ENCODE data around the gene CREB5. TPM values are rescaled to one million over a fixed set of nuclear protein-coding genes. Genes with fewer than 3 reads are reported as not detected.

Gene CREB5
- total and polyA plus RNA-seq, 2 experiments from 2014 or later = 2.4 to 4.4 TPM

- no peak for TF ChIP-seq ZNF462 (CRISPR knock-in tag; IDR thresholded peaks at IDR 0.05)
- TF ChIP-seq EZH2 (IDR thresholded peaks at IDR 0.05; ENCODE audit: low read depth, unreplicated experiment) = no peak
- no peak for TF ChIP-seq CREB1 (CRISPR knock-in tag; IDR thresholded peaks at IDR 0.05; ENCODE audit: low read depth)
- TF ChIP-seq ZNF114 (CRISPR knock-in tag; IDR thresholded peaks at IDR 0.05) = no peak
Observed at GRCh38 chr7:28505867-28506266, 93.5 kb downstream of the CREB5 start (continued).

DNA sequence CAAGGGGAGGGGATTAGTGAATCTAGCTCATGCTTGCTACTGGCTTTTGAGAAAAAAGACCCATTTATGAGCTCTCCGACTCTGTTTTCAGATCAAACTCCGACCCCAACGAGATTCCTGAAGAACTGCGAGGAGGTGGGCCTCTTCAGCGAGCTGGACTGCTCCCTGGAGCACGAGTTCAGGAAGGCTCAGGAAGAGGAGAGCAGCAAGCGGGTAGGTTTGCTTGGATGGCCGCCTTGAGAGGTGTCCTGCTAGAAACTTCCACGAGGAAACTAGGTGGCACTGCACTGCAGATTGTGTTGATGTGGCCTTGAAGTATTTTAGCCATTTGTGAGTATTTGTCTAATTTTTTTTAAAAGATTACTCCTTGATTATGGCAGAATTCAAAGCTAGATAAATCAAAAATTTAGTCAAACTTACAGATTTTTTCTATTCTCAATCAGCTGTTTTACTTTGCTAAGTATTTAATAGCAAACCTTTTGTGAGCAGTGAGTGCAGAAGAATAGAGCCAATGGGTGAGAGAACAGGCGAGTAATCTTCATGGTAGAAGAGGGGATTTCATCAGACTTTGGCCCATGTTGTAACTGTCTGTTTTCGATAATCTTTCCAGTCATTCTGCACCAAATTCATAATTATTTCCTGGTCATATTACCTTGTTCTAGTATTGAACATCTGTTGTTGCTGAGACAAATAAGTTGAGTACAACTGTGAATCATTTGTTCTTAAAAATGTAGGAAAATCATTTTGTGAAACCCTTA is 95.4 kb downstream of the CREB5 start:
- no peak overlapping the region for H3K4me3 ChIP-seq
- no peaks in the 10 kb centered on the region for H3K79me2 ChIP-seq (replicated peaks; ENCODE audit: insufficient read depth)
- H3K27ac Mint-ChIP-seq = no peak overlapping the region
- no peak overlapping the region for H3K4me2 ChIP-seq
- no peak overlapping the region for H3K27ac ChIP-seq (ENCODE audit: low read depth)
- H3K4me1 Mint-ChIP-seq = peaks cover 6% of the 10 kb centered on the region; the same call in 2 of the 3 replicates
- ATAC-seq (peak; percentile 40; the same call in 2 of the 3 replicates), DNase-seq (ENCODE audit: low spot score) (no peak)
- H3K27me3 Mint-ChIP-seq (ENCODE audit: insufficient read depth, low read depth, poor library complexity) = peaks cover 4% of the 10 kb centered on the region
- H3F3A ChIP-seq (replicated peaks; ENCODE audit: low read depth) = no peaks in the 10 kb centered on the region
- H3K9me2 ChIP-seq (ENCODE audit: insufficient read depth) = no peaks in the 10 kb centered on the region
- H3K36me3 ChIP-seq (ENCODE audit: insufficient read depth) = no peaks in the 10 kb centered on the region
- TF ChIP-seq, protein P1, sequence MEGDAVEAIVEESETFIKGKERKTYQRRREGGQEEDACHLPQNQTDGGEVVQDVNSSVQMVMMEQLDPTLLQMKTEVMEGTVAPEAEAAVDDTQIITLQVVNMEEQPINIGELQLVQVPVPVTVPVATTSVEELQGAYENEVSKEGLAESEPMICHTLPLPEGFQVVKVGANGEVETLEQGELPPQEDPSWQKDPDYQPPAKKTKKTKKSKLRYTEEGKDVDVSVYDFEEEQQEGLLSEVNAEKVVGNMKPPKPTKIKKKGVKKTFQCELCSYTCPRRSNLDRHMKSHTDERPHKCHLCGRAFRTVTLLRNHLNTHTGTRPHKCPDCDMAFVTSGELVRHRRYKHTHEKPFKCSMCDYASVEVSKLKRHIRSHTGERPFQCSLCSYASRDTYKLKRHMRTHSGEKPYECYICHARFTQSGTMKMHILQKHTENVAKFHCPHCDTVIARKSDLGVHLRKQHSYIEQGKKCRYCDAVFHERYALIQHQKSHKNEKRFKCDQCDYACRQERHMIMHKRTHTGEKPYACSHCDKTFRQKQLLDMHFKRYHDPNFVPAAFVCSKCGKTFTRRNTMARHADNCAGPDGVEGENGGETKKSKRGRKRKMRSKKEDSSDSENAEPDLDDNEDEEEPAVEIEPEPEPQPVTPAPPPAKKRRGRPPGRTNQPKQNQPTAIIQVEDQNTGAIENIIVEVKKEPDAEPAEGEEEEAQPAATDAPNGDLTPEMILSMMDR (conservative IDR thresholded peaks at IDR 0.05; ENCODE audit: low read depth in 2 of 2) = peak in 1 of 2 experiments; percentile 35; a peak in 2 of 4 replicates
- no peak for TF ChIP-seq ZNF331 (CRISPR knock-in tag; IDR thresholded peaks at IDR 0.05; ENCODE audit: low read depth)
- H3K36me3 Mint-ChIP-seq (ENCODE audit: low read depth) = no peaks in the 10 kb centered on the region
- peak overlapping the region; percentile 75; the same call in 1 of the 2 replicates for H2AFZ ChIP-seq
- H3K9me3 Mint-ChIP-seq = no peaks in the 10 kb centered on the region; the same call in 2 of the 3 replicates
- no peak overlapping the region for H3K4me3 Mint-ChIP-seq
- no peaks in the 10 kb centered on the region for H3K4me1 ChIP-seq (ENCODE audit: insufficient read depth)
- no peaks in the 10 kb centered on the region for H3K27me3 ChIP-seq (ENCODE audit: insufficient read depth)
- no peaks in the 10 kb centered on the region for H4K20me1 ChIP-seq (replicated peaks; ENCODE audit: insufficient read depth)
